A673 (cell line): ENCODE results near the gene ALPI.

Experiments used
- EZH2 ChIP-seq: fragments of 200-600 bp; sonication (generic); IDR thresholded peaks from 2 replicates; pipeline ENCODE4 v1.6.1; 2017; ENCODE audit warnings: borderline replicate concordance, low read depth, mild to moderate bottlenecking, mixed read lengths, antibody characterized with exemption, low read length; ENCODE audit not compliant: poor library complexity, severe bottlenecking
- TF ChIP-seq, protein P1 (sequence below): fragments of 300-800, 200-600 bp; sonication (generic); conservative IDR thresholded peaks from 2 replicates; pipeline ENCODE4 v1.5.1; 2017; ENCODE audit warnings: low read depth, mild to moderate bottlenecking, antibody characterized with exemption, low read length, moderate library complexity, mixed read lengths

DNA sequence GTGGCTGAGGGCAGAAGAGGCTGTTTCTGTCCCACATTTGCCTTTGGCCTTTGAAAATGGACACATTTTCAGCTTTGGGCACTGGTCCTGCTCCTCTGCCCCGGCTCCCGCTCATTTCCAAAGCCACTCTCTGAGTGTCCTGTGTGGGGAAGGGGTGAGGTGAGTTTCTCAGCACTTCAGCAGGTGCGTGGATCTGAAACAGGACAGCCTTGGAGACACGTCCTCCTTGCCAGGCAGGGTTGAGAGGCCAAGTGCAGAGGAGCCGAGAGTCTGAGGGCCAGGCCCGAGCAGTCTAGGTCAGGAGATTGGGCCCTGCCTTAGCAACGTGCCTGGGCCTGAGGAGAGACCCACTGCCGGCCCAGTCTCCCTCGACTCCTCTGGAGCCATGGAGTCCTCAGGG lies 21.9 kb upstream of the ALPI start:
- TF ChIP-seq, protein P1, sequence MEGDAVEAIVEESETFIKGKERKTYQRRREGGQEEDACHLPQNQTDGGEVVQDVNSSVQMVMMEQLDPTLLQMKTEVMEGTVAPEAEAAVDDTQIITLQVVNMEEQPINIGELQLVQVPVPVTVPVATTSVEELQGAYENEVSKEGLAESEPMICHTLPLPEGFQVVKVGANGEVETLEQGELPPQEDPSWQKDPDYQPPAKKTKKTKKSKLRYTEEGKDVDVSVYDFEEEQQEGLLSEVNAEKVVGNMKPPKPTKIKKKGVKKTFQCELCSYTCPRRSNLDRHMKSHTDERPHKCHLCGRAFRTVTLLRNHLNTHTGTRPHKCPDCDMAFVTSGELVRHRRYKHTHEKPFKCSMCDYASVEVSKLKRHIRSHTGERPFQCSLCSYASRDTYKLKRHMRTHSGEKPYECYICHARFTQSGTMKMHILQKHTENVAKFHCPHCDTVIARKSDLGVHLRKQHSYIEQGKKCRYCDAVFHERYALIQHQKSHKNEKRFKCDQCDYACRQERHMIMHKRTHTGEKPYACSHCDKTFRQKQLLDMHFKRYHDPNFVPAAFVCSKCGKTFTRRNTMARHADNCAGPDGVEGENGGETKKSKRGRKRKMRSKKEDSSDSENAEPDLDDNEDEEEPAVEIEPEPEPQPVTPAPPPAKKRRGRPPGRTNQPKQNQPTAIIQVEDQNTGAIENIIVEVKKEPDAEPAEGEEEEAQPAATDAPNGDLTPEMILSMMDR = no peak
- no peak for TF ChIP-seq EZH2
